ENCODE measurements around the gene ERBB3. TPM values are rescaled to one million over a fixed set of nuclear protein-coding genes. Genes with fewer than 3 reads are reported as not detected.
A peak's percentile ranks its signal among the peaks of the same experiment; 100 is the strongest.

ERBB3 gene
- total and polyA plus RNA-seq, 8 donors: 26.6 to 367 (median 225) TPM

DNA sequence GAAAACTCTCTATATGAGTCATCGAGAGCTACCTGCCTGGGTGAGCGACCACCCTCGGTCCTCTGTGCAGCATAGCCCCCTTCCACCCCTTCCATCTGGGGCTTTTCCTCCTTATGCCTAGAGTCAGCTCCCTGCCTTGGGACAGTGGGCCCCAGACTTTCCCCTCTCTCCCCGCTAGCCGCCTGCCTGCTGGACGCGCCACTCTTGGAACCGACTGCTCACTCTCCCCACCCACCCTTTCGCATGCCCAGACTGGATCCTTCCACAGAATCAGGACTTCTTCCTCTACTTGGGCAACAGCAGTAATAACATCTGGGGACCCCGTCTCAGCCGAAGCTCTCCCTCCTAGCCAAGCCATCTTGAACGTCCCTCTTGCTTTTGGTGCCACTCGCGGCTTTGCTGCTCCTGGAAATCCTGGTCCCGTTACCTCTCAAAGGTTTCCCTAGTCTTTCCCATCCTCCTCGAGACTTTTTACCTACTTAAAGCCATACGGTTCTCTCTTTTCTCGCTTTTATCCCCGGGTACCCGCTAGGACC is 48.8 kb downstream of the ERBB3 start:
- H3K36me3 ChIP-seq: peaks cover 31 to 36% (median 35%) of the 10 kb centered on the region in 4 donors
- no peaks in the 10 kb centered on the region for H3K9me3 ChIP-seq
- peaks cover 28 to 58% (median 49%) of the 10 kb centered on the region in 4 donors for H3K4me1 ChIP-seq
- 0% methylated on average over 20 of the region's 20 CpGs for WGBS, 5 donors
- peak overlapping the region; percentile 67 to 93 (median 77) for H3K4me3 ChIP-seq
- H3K27ac ChIP-seq: peak overlapping the region; percentile 85 to 97 (median 93)
- TF ChIP-seq, protein P1, sequence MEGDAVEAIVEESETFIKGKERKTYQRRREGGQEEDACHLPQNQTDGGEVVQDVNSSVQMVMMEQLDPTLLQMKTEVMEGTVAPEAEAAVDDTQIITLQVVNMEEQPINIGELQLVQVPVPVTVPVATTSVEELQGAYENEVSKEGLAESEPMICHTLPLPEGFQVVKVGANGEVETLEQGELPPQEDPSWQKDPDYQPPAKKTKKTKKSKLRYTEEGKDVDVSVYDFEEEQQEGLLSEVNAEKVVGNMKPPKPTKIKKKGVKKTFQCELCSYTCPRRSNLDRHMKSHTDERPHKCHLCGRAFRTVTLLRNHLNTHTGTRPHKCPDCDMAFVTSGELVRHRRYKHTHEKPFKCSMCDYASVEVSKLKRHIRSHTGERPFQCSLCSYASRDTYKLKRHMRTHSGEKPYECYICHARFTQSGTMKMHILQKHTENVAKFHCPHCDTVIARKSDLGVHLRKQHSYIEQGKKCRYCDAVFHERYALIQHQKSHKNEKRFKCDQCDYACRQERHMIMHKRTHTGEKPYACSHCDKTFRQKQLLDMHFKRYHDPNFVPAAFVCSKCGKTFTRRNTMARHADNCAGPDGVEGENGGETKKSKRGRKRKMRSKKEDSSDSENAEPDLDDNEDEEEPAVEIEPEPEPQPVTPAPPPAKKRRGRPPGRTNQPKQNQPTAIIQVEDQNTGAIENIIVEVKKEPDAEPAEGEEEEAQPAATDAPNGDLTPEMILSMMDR (IDR thresholded peaks at IDR 0.05): no peak
- TF ChIP-seq EP300 (IDR thresholded peaks at IDR 0.05): no peak
- TF ChIP-seq POLR2AphosphoS5 (IDR thresholded peaks at IDR 0.05): no peak
- intact Hi-C loops (cut with DNase I; ENCODE audit: low total_unique reads): no loop called here
- peak in 1 of 2 donors; percentile 66 for DNase-seq
- H3K27me3 ChIP-seq: no peaks in the 10 kb centered on the region

GRCh38 chr12:56129206-56129941 is 49.4 kb downstream of the ERBB3 start:
- 1 to 5% (median 2%) methylated on average over 14 to 29 of the region's 29 CpGs for WGBS, 5 donors
- Histone ChIP-seq H3K27ac (peak overlapping the region; percentile 85 to 97 (median 93)), H3K4me1 (peaks cover 28 to 52% (median 47%) of the 10 kb centered on the region in 4 donors), H3K36me3 (peaks cover 37 to 42% (median 42%) of the 10 kb centered on the region in 4 donors), H3K27me3 (no peaks in the 10 kb centered on the region), H3K4me3 (peak overlapping the region; percentile 67 to 93 (median 77)), H3K9me3 (no peaks in the 10 kb centered on the region)
- DNase-seq: peak; percentile 70 to 88
- intact Hi-C loops (cut with DNase I; ENCODE audit: low total_unique reads): no loop called here
- TF ChIP-seq POLR2AphosphoS5 (IDR thresholded peaks at IDR 0.05): peak; percentile 8 to 72 (median 34)
- TF ChIP-seq EP300 (IDR thresholded peaks at IDR 0.05): no peak

- TF ChIP-seq, protein P1 (IDR thresholded peaks at IDR 0.05): no peak
- TF ChIP-seq POLR2A (IDR thresholded peaks at IDR 0.05) (no peak), EP300 (IDR thresholded peaks at IDR 0.05) (no peak), POLR2AphosphoS5 (IDR thresholded peaks at IDR 0.05) (no peak)
- H3K4me1 ChIP-seq: peaks cover 28 to 47% (median 44%) of the 10 kb centered on the region in 4 donors
- H3K27ac ChIP-seq: peak overlapping the region in 4 of 5 donors; percentile 88 to 97 (median 94)
- WGBS, 5 donors: 55 to 73% (median 70%) methylated on average over 16 to 22 of the region's 22 CpGs
- DNase-seq: no peak
- H3K9me3 ChIP-seq: no peaks in the 10 kb centered on the region
- H3K36me3 ChIP-seq: peaks cover 44 to 49% (median 48%) of the 10 kb centered on the region in 4 donors
- H3K4me3 ChIP-seq: peak overlapping the region; percentile 67 to 93 (median 77)
- intact Hi-C loops (cut with DNase I; ENCODE audit: low total_unique reads): loop anchor here (5.0 kb wide), 1 partner anchor 57 kb away; the partner anchor contains the start of gene SMARCC2
- H3K27me3 ChIP-seq: no peaks in the 10 kb centered on the region
Observed at GRCh38 chr12:56129942-56130495, 50.1 kb downstream of the ERBB3 start.

DNA sequence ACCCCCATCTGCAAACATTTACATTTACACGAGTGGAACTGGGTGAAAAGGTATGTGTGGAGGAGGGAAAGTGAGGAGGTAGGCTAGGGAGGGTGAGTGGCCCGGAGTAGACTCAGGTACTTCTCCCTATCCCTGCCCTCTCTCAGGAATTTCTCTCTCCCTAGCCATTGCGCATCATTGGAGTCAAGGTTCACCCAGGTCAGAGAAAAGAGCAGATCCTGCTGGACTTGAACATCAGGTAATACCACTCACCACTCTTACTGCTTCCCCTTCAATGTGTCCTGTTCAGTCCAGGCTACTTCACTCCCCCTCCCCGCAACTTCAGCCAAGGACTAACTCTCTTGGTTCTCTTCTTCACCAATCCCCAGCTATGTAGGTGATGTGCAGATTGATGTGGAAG is 50.9 kb downstream of the ERBB3 start:
- H3K27me3 ChIP-seq: no peaks in the 10 kb centered on the region
- H3K4me3 ChIP-seq: no peak overlapping the region
- no peak for DNase-seq
- H3K4me1 ChIP-seq: peaks cover 27 to 42% (median 35%) of the 10 kb centered on the region in 4 donors
- WGBS, 5 donors: 77 to 84% (median 79%) methylated on average over 4 of the region's 4 CpGs
- peaks cover 50 to 57% (median 56%) of the 10 kb centered on the region in 4 donors for H3K36me3 ChIP-seq
- H3K27ac ChIP-seq: peak overlapping the region in 2 of 5 donors; percentile 95 to 97
- intact Hi-C loops (cut with DNase I; ENCODE audit: low total_unique reads): loop anchor here (5.0 kb wide), 1 partner anchor 56 kb away; the partner anchor contains the start of gene SMARCC2
- TF ChIP-seq POLR2AphosphoS5 (IDR thresholded peaks at IDR 0.05) (no peak), EP300 (IDR thresholded peaks at IDR 0.05) (no peak), POLR2A (IDR thresholded peaks at IDR 0.05) (no peak)
- TF ChIP-seq, protein P1 (IDR thresholded peaks at IDR 0.05): no peak
- H3K9me3 ChIP-seq: no peaks in the 10 kb centered on the region

Measured in stomach (tissue), 9 donors.